Measurements from ENCODE around the gene DNAH14. TPM values are rescaled to one million over a fixed set of nuclear protein-coding genes. Genes with fewer than 3 reads are reported as not detected.

The DNAH14 gene
- total RNA-seq, 4 donors from 2014 or later = 3.5 to 7.0 (median 5.6) TPM

DNA sequence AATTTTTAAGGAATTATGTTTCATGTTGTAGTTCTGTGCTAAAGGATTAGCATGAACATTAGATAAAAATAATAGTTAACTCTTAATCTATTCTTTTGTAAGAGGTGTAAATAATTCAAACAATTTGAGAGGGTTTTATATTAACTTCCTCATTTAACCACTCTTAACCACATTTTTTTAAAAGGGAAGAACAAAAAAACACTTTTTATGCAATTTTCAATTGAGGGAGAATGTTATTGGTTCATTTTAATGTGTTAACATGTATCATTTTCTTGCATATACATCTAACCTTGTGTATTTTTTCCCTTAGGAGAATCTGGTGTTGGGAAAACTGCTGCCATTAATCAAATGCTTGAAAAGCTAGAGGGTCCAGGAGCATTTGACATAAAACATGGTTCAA, 329.3 kb downstream of the DNAH14 start:
- ATAC-seq (ENCODE audit: low FRiP score) (no peak), DNase-seq (ENCODE audit: low spot score) (no peak)
- TF ChIP-seq, protein P1, sequence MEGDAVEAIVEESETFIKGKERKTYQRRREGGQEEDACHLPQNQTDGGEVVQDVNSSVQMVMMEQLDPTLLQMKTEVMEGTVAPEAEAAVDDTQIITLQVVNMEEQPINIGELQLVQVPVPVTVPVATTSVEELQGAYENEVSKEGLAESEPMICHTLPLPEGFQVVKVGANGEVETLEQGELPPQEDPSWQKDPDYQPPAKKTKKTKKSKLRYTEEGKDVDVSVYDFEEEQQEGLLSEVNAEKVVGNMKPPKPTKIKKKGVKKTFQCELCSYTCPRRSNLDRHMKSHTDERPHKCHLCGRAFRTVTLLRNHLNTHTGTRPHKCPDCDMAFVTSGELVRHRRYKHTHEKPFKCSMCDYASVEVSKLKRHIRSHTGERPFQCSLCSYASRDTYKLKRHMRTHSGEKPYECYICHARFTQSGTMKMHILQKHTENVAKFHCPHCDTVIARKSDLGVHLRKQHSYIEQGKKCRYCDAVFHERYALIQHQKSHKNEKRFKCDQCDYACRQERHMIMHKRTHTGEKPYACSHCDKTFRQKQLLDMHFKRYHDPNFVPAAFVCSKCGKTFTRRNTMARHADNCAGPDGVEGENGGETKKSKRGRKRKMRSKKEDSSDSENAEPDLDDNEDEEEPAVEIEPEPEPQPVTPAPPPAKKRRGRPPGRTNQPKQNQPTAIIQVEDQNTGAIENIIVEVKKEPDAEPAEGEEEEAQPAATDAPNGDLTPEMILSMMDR (IDR thresholded peaks at IDR 0.05) = no peak

DNA sequence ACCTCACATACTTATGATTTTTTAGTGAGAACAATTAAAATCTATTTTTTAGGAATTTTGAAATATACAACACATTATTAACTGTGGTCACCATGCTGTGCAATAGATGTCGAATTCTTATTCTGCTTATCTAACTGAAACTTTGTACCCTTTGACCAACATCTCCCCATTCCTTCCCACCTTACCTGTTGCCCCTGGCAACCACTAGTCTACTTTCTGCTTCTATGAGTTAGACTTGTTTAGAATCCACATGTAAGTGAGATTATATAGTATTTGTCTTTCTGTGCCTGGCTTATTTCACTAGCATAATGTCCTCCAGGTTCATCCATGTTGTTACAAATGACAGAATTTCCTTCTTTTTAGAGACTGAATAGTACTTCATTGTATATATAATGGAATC, 330.1 kb downstream of the DNAH14 start:
- TF ChIP-seq, protein P1 (IDR thresholded peaks at IDR 0.05) = no peak
- no peak for DNase-seq (ENCODE audit: low spot score)
- ATAC-seq (ENCODE audit: low FRiP score) = no peak

DNA sequence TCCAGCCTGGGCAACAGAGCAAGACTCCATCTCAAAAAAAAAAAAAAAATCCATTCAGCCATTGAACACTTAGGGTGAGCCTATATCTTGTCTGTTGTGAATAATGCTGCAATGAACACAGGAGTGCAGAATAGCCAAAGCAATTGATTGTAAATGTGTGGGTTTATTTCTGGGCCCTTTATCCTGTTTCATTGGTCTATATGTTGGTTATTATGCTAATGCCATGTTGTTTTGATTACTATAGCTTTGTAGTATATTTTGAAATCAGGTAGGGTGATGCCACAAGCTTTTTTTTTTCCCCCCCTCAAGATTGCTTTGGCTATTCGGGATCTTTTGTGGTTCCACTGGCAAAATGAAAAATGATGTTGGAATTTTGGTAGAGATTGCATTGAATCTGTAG, 330.8 kb downstream of the DNAH14 start:
- TF ChIP-seq, protein P1 (IDR thresholded peaks at IDR 0.05) = no peak
- ATAC-seq (ENCODE audit: low FRiP score) = no peak
- DNase-seq (ENCODE audit: low spot score) = no peak

DNA sequence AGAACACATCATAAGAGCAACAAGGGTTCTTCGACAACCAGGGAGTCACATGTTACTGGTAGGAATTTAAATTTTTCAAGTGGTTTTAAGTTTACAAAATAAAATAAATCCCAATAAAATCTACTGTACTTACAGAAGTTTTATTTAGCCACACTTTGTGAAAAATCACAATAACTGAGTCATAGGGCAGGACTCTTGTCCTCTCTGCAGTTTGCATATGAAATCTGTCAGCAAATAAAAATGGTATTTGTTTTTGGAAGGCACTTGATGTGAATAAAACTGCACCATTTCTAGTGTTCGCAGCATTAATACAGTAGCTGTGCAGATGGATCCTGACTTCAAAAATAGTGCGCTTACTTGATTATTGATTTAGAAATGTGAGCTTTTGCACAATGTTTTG, 348.0 kb downstream of the DNAH14 start:
- no peak for ATAC-seq (ENCODE audit: low FRiP score)
- TF ChIP-seq, protein P1 (IDR thresholded peaks at IDR 0.05) = no peak
- DNase-seq (ENCODE audit: low spot score) = no peak

DNA sequence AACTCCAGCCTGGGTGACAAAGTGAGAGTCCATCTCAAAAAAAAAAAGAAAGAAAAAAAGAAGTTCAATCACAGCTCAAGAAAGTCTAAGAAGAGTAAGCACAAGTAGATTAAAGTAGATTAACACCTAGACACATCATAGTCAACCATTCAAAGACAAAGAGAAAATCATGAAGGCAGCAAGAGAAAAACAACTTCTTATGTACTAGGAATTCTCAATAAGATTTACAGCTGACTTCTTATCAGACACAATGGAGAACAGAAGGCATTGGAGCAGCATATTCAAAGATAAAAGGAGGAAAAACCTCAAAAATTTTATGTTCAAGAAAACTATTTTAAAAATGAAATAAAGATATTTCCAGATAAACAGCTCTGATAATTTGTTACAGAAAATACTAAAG, 351.1 kb downstream of the DNAH14 start:
- TF ChIP-seq, protein P1 (IDR thresholded peaks at IDR 0.05) = no peak
- DNase-seq (ENCODE audit: low spot score) = no peak
- ATAC-seq (ENCODE audit: low FRiP score) = no peak

DNA sequence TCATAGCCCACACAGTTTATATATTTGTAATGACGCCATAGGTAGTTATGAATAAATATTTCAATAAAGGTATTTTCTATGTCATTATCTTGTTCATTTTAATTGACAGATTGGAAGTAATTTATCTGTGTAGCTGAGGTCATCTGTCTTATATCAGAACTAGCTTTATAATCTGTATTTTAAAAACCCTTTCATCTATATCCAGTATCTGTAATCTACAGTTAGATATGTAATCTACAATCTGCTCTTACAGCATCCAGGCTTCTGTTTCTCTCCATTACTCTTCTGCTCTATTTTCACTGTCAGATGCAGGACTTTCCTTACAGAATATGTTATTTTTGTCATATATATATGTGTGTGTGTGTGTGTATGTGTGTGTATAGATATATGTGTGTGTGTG, 360.8 kb downstream of the DNAH14 start:
- DNase-seq (ENCODE audit: low spot score) (no peak), ATAC-seq (ENCODE audit: low FRiP score) (no peak)
- TF ChIP-seq, protein P1 (IDR thresholded peaks at IDR 0.05) = no peak

DNA sequence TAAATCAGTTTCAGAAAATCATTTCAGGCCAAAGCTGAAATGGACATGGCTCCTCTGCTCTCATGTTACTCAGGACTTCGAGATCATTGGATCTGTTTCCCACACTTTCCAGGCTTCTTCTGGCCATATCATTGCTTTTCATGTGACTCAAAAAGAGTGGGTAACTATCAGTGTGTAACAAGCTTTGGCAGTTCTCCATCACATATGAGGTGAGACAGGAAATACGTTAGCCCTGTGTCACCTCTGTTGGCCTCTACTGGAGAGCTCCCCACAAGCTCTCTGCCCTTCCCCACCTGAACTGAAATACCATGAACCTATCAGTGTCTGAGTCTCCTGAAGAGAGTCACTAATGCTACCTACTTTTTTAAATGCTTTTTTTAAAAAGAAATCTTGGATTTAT, 370.1 kb downstream of the DNAH14 start:
- TF ChIP-seq, protein P1 (IDR thresholded peaks at IDR 0.05) = no peak
- no peak for DNase-seq (ENCODE audit: low spot score)
- no peak for ATAC-seq (ENCODE audit: low FRiP score)
